IMR-90 (cell line): ENCODE results near the gene CCSER1. TPM values are rescaled to one million over a fixed set of nuclear protein-coding genes. Genes with fewer than 3 reads are reported as not detected.

Source experiments
- ATAC-seq: fragments of 200-7000 bp; cut with Tn5 transposase; 2 replicates; pipeline ENCODE4 v1.9.1; 2020; ENCODE audit warnings: low read depth, mild to moderate bottlenecking, moderate library complexity
- BruUV-seq: library from RNA; stranded (reverse); fragments of 400-500 nt; replicated peaks from 2 replicates; lab custom pipeline; 2021; lab: Mats Ljungman, UMichigan
- CTCF ChIA-PET: fragments of 300-600 bp; formaldehyde crosslinking; extraction: SDS; loops from one replicate; lab custom pipeline; 2021; ENCODE audit warnings: antibody characterized with exemption; lab: Yijun Ruan, JAX
- POLR2A ChIA-PET: fragments of 300-600 bp; sonication (Branson Sonifier 250); formaldehyde crosslinking; loops from one replicate; lab custom pipeline; 2022; ENCODE audit warnings: antibody characterized with exemption; ENCODE audit not compliant: unreplicated experiment; lab: Charles Lee
- DNase-seq: peaks from one replicate; pipeline ENCODE4 v3.0.0; 2013
- H2AFZ ChIP-seq: replicated peaks from 2 replicates; pipeline ENCODE3; 2013; ENCODE audit warnings: low read length, mild to moderate bottlenecking; ENCODE audit not compliant: poor library complexity
- H2AK5ac ChIP-seq: 2 replicates; pipeline ENCODE4 v1.6.1; 2013; ENCODE audit warnings: low read depth, low read length, inconsistent platforms
- H2AK9ac ChIP-seq: replicated peaks from 2 replicates; pipeline ENCODE3; 2013; ENCODE audit warnings: mild to moderate bottlenecking, low read depth, low read length, moderate library complexity; ENCODE audit not compliant: poor library complexity
- H2BK120ac ChIP-seq: 2 replicates; pipeline ENCODE4 v1.6.1; 2013; ENCODE audit warnings: low read depth, low read length, inconsistent platforms
- H2BK15ac ChIP-seq: 3 replicates; pipeline ENCODE4 v1.6.1; 2013; ENCODE audit warnings: low read depth, low read length, inconsistent platforms
- H2BK20ac ChIP-seq: 2 replicates; pipeline ENCODE4 v1.6.1; 2013; ENCODE audit warnings: low read depth, mild to moderate bottlenecking, inconsistent platforms, low read length, moderate library complexity
- H2BK5ac ChIP-seq: 2 replicates; pipeline ENCODE4 v1.6.1; 2013; ENCODE audit warnings: mild to moderate bottlenecking, low read depth, low read length, inconsistent platforms; ENCODE audit not compliant: poor library complexity, severe bottlenecking
- H3K14ac ChIP-seq: replicated peaks from 2 replicates; pipeline ENCODE4 v1.6.1; 2013; ENCODE audit warnings: low read depth, low read length, inconsistent platforms
- H3K18ac ChIP-seq: 2 replicates; pipeline ENCODE4 v1.6.1; 2013; ENCODE audit warnings: low read depth, low read length, control low read depth
- H3K23ac ChIP-seq: 2 replicates; pipeline ENCODE4 v1.6.1; 2013; ENCODE audit warnings: low read depth, low read length, inconsistent platforms
- H3K27ac ChIP-seq: 2 replicates; pipeline ENCODE4 v1.5.1; 2013; ENCODE audit warnings: mild to moderate bottlenecking, control low read depth, low read length; ENCODE audit not compliant: insufficient read depth
- H3K27me3 ChIP-seq: 2 replicates; pipeline ENCODE4 v1.6.1; 2013; ENCODE audit warnings: low read length; ENCODE audit not compliant: control insufficient read depth, insufficient read depth
- H3K36me3 ChIP-seq: 2 replicates; pipeline ENCODE4 v1.6.1; 2013; ENCODE audit warnings: low read length, mixed read lengths; ENCODE audit not compliant: control insufficient read depth, insufficient read depth
- H3K4ac ChIP-seq: 2 replicates; pipeline ENCODE4 v1.6.1; 2013; ENCODE audit warnings: low read depth, low read length, inconsistent platforms
- H3K4me1 ChIP-seq: 2 replicates; pipeline ENCODE4 v1.6.1; 2013; ENCODE audit warnings: low read length, mixed read lengths; ENCODE audit not compliant: control insufficient read depth, insufficient read depth
- H3K4me2 ChIP-seq: 2 replicates; pipeline ENCODE4 v1.6.1; 2013; ENCODE audit warnings: low read depth, mild to moderate bottlenecking, control low read depth, low read length, moderate library complexity
- H3K4me3 ChIP-seq: 2 replicates; pipeline ENCODE4 v1.5.1; 2013; ENCODE audit warnings: low read depth, mild to moderate bottlenecking, control low read depth, low read length, moderate library complexity; ENCODE audit not compliant: insufficient read depth
- H3K56ac ChIP-seq: 2 replicates; pipeline ENCODE4 v1.6.1; 2013; ENCODE audit warnings: low read length, inconsistent platforms; ENCODE audit not compliant: insufficient read depth; ENCODE audit errors: extremely low read depth
- H3K79me1 ChIP-seq, 2 experiments: 2 replicates each; pipeline ENCODE4 v1.6.1; 2013; ENCODE audit warnings: low read length in 2 of 2, inconsistent platforms in 1 of 2, low read depth in 1 of 2
- H3K9ac ChIP-seq: 2 replicates; pipeline ENCODE4 v1.6.1; 2013; ENCODE audit warnings: low read depth, low read length, control low read depth
- H3K9me1 ChIP-seq: 2 replicates; pipeline ENCODE4 v1.6.1; 2013; ENCODE audit warnings: low read length, inconsistent platforms; ENCODE audit not compliant: insufficient read depth
- H3K9me3 ChIP-seq: 2 replicates; pipeline ENCODE4 v1.6.1; 2013; ENCODE audit warnings: low read length; ENCODE audit not compliant: control insufficient read depth, insufficient read depth
- H4K20me1 ChIP-seq: 2 replicates; pipeline ENCODE4 v1.6.1; 2013; ENCODE audit warnings: low read length, inconsistent platforms; ENCODE audit not compliant: insufficient read depth
- H4K5ac ChIP-seq: 2 replicates; pipeline ENCODE4 v1.6.1; 2013; ENCODE audit warnings: mild to moderate bottlenecking, low read depth, low read length, control low read depth
- H4K8ac ChIP-seq, 2 experiments: 2 replicates each; pipeline ENCODE4 v1.6.1; 2013; ENCODE audit warnings: low read depth in 2 of 2, low read length in 2 of 2, control low read depth in 1 of 2, inconsistent platforms in 1 of 2
- H4K91ac ChIP-seq: 2 replicates; pipeline ENCODE4 v1.6.1; 2013; ENCODE audit warnings: low read depth, low read length, inconsistent platforms; ENCODE audit not compliant: insufficient read depth
- BHLHE40 ChIP-seq: fragments of 150-350 bp; IDR thresholded peaks from 2 replicates; pipeline ENCODE4 v1.6.1; 2016; ENCODE audit warnings: mild to moderate bottlenecking, low read depth, low read length
- CEBPB ChIP-seq: IDR thresholded peaks from 2 replicates; pipeline ENCODE4 v1.6.1; 2012; ENCODE audit warnings: low read depth, low read length, improper control_type of control experiment
- CHD1 ChIP-seq: IDR thresholded peaks from 2 replicates; pipeline ENCODE4 v1.6.1; 2012; ENCODE audit warnings: low read depth, low read length, improper control_type of control experiment
- ELK1 ChIP-seq: fragments of 150-350 bp; IDR thresholded peaks from 2 replicates; pipeline ENCODE4 v1.6.1; 2016; ENCODE audit warnings: low read depth, mild to moderate bottlenecking, low read length, moderate library complexity, borderline replicate concordance
- MAZ ChIP-seq: IDR thresholded peaks from 2 replicates; pipeline ENCODE4 v1.6.1; 2012; ENCODE audit warnings: low read depth, mild to moderate bottlenecking, low read length, improper control_type of control experiment, moderate library complexity, borderline replicate concordance
- NFE2L2 ChIP-seq: fragments of 150-350 bp; IDR thresholded peaks from 2 replicates; pipeline ENCODE4 v1.6.1; 2016; ENCODE audit warnings: low read depth, mild to moderate bottlenecking, low read length
- POLR2A ChIP-seq: IDR thresholded peaks from 2 replicates; pipeline ENCODE4 v1.6.1; 2012; ENCODE audit warnings: mild to moderate bottlenecking, low read depth, low read length
- WGBS, 2 experiments: methylation state at CpG; one replicate each; pipeline versions ENCODE4 v1.1.5 to v1.1.7; 2013; ENCODE audit warnings: missing lambda C conversion rate in 2 of 2; ENCODE audit not compliant: insufficient read length in 1 of 2; ENCODE audit errors: extremely low coverage in 2 of 2; 5-methylcytosine and 5-hydroxymethylcytosine counted together
- dilution Hi-C: fragments of 300-500 bp; cut with HindIII; formaldehyde crosslinking; loops from one replicate; pipeline ENCODE4 v1.14.3; 2018; ENCODE audit warnings: low sequenced_read_pairs; ENCODE audit not compliant: unreplicated experiment
- in situ Hi-C: fragments of 300-500 bp; cut with MboI; formaldehyde crosslinking; loops from 3 replicates; pipeline ENCODE4 v1.14.3; 2019; ENCODE audit warnings: low sequenced_read_pairs, inconsistent platforms, mixed read lengths
- intact Hi-C: fragments of 100-400 bp; cut with micrococcal nuclease; formaldehyde crosslinking; loops from 2 replicates; pipeline ENCODE4 v1.10.0; 2022
- polyA plus RNA-seq, 3 experiments: library from polyadenylated mRNA; depleted of rRNA; stranded (reverse); fragments of >200 nt; gene quantifications; 2 replicates each; pipeline ENCODE4 v1.2.3, GENCODE V29; 2012; ENCODE audit warnings: low replicate concordance in 1 of 3
- total RNA-seq: library from RNA; depleted of rRNA; stranded (reverse); fragments of >200 nt; gene quantifications from 2 replicates; pipeline ENCODE4 v1.2.3, GENCODE V29; 2012

CCSER1 gene
- total and polyA plus RNA-seq, 2 of the 4 experiments (the other 2 are of a cell fraction): not detected

- dilution Hi-C loops: no loop called here
Observed at GRCh38 chr4:90943311-90943710, 816.1 kb downstream of the CCSER1 start.

More at GRCh38 chr4:90943311-90943710, 816.1 kb downstream of the CCSER1 start:
- H3K27me3 ChIP-seq: no peaks in the 10 kb centered on the region
- H3K27ac ChIP-seq: no peak overlapping the region
- no peak overlapping the region for H3K23ac ChIP-seq
- no peak overlapping the region for H4K91ac ChIP-seq
- H3K4me3 ChIP-seq: no peak overlapping the region
- H3K9me1 ChIP-seq: no peaks in the 10 kb centered on the region
- no peak overlapping the region for H3K4ac ChIP-seq
- no peaks in the 10 kb centered on the region for H3K79me1 ChIP-seq
- H3K4me1 ChIP-seq: no peaks in the 10 kb centered on the region
- intact Hi-C loops (no loop called here), in situ Hi-C loops (no loop called here)
- H2BK5ac ChIP-seq: no peak overlapping the region
- H2AK5ac ChIP-seq: no peak overlapping the region
- H3K56ac ChIP-seq: no peak overlapping the region
- no peak overlapping the region for H3K9ac ChIP-seq
- H3K4me2 ChIP-seq: no peak overlapping the region
- H3K36me3 ChIP-seq: no peaks in the 10 kb centered on the region
- no peak overlapping the region for H3K14ac ChIP-seq
- no peak overlapping the region for H2BK15ac ChIP-seq
- H4K5ac ChIP-seq: no peak overlapping the region
- H4K8ac ChIP-seq: no peak overlapping the region
- ChIA-PET CTCF (no interaction called here), POLR2A (no interaction called here)
- TF ChIP-seq CHD1 (no peak), BHLHE40 (no peak), ELK1 (no peak), CEBPB (0 out of 2 replicates have a peak, but pooled peaks have one; percentile 16), MAZ (no peak), NFE2L2 (no peak), POLR2A (no peak)
- H2AK9ac ChIP-seq: no peak overlapping the region
- H2BK120ac ChIP-seq: no peak overlapping the region
- no peak overlapping the region for H2AFZ ChIP-seq
- H2BK20ac ChIP-seq: no peak overlapping the region
- no peak overlapping the region for H3K18ac ChIP-seq
- no CpG with 5 or more reads among the region's 6 CpGs for WGBS, 2 experiments
- H4K20me1 ChIP-seq: no peaks in the 10 kb centered on the region
- no peaks in the 10 kb centered on the region for H3K9me3 ChIP-seq
- ATAC-seq (no peak), DNase-seq (no peak)
- BruUV-seq: no TSS peak
